Caco-2 (cell line): ENCODE measurements around the gene CROCC2. TPM values are rescaled to one million over a fixed set of nuclear protein-coding genes. Genes with fewer than 3 reads are reported as not detected.

ENCODE experiments used
- BruUV-seq: library from RNA; stranded (reverse); fragments of 400-500 nt; replicated peaks from 2 replicates; lab custom pipeline; 2021; lab: Mats Ljungman, UMichigan
- CTCF ChIA-PET: fragments of 300-600 bp; sonication (Branson Sonifier 250); formaldehyde crosslinking; loops from one replicate; lab custom pipeline; 2022; ENCODE audit warnings: antibody characterized with exemption; lab: Charles Lee
- POLR2A ChIA-PET: fragments of 300-600 bp; sonication (Branson Sonifier 250); formaldehyde crosslinking; loops from one replicate; lab custom pipeline; 2022; ENCODE audit warnings: antibody characterized with exemption; lab: Charles Lee
- DNase-seq, 2 experiments: peaks; one replicate each; pipeline versions ENCODE4 v3.0.0 to v3.0.0-alpha.2; 2020 to 2022
- H3K27me3 ChIP-seq: replicated peaks from 2 replicates; pipeline ENCODE4 v1.6.0; 2011; ENCODE audit warnings: low read length; ENCODE audit not compliant: control insufficient read depth, insufficient read depth
- H3K36me3 ChIP-seq: 2 replicates; pipeline ENCODE4 v1.5.1; 2011; ENCODE audit warnings: low read length; ENCODE audit not compliant: control insufficient read depth, insufficient read depth
- H3K4me1 ChIP-seq: fragments of 250-450 bp; sonication (Bioruptor Pico); 2 replicates; pipeline ENCODE4 v1.5.1; 2020; ENCODE audit warnings: mild to moderate bottlenecking
- H3K4me3 ChIP-seq: 2 replicates; pipeline ENCODE4 v1.5.1; 2011; ENCODE audit warnings: low read depth, mild to moderate bottlenecking, control low read depth, low read length
- H3K9me3 ChIP-seq: fragments of 250-450 bp; sonication (Bioruptor Pico); 2 replicates; pipeline ENCODE4 v1.5.1; 2020; ENCODE audit warnings: mild to moderate bottlenecking, moderate library complexity
- H3K27ac Mint-ChIP-seq: one replicate; pipeline ENCODE4 v1.8.0; 2022; ENCODE audit warnings: mixed read lengths; ENCODE audit not compliant: unreplicated experiment
- H3K27me3 Mint-ChIP-seq: one replicate; pipeline ENCODE4 v1.8.0; 2022; ENCODE audit warnings: mixed read lengths; ENCODE audit not compliant: insufficient read depth, unreplicated experiment
- H3K36me3 Mint-ChIP-seq: one replicate; pipeline ENCODE4 v1.8.0; 2022; ENCODE audit warnings: mild to moderate bottlenecking, mixed read lengths; ENCODE audit not compliant: insufficient read depth, unreplicated experiment
- H3K4me1 Mint-ChIP-seq: one replicate; pipeline ENCODE4 v1.8.0; 2022; ENCODE audit warnings: low read depth, mixed read lengths; ENCODE audit not compliant: unreplicated experiment
- H3K4me3 Mint-ChIP-seq: one replicate; pipeline ENCODE4 v1.8.0; 2022; ENCODE audit warnings: mild to moderate bottlenecking, moderate library complexity, mixed read lengths; ENCODE audit not compliant: unreplicated experiment
- H3K9me3 Mint-ChIP-seq: one replicate; pipeline ENCODE4 v1.8.0; 2022; ENCODE audit warnings: mixed read lengths; ENCODE audit not compliant: unreplicated experiment
- CTCF ChIP-seq, 2 experiments: fragments of 200-600 bp in 1 of 2; IDR thresholded peaks; 1 replicate in 1 of 2; 2 replicates in 1 of 2; pipeline versions ENCODE4 v1.5.1 to v1.8.0; 2011 to 2022; ENCODE audit warnings: antibody characterized with exemption in 1 of 2, control low read depth in 1 of 2, inconsistent platforms in 1 of 2, low read depth in 1 of 2, low read length in 1 of 2, mild to moderate bottlenecking in 1 of 2, moderate library complexity in 1 of 2; ENCODE audit not compliant: insufficient read depth in 1 of 2, severe bottlenecking in 1 of 2, unreplicated experiment in 1 of 2
- intact Hi-C: fragments of 100-400 bp; cut with micrococcal nuclease; formaldehyde crosslinking; loops from one replicate; pipeline ENCODE4 v1.10.0; 2022; ENCODE audit not compliant: unreplicated experiment
- total RNA-seq: library from RNA; stranded (reverse); gene quantifications from 2 replicates; pipeline ENCODE4 v1.2.3, GENCODE V29; 2022

CROCC2 gene
- total RNA-seq, 1 experiment from 2014 or later, result not detected

GRCh38 chr2:240895656-240896388, 10.3 kb upstream of the CROCC2 start, which contains the start of gene MAB21L4:
MAB21L4 (minus strand) TSS chr2:240896156; CDS start chr2:240895997, 159 bp downstream.
- ChIA-PET CTCF (interaction anchor here (1.5 to 3.3 kb wide), 2 partner anchors 18 to 22 kb away, joined by 4 to 17 read pairs; no protein-coding TSS in a partner anchor), POLR2A (interaction anchor here (0.6 to 1.8 kb wide), 3 partner anchors 22 to 39 kb away, joined by 3 to 10 read pairs (median 4); no protein-coding TSS in a partner anchor)
- Mint-ChIP-seq H3K4me1 (peaks cover 17% of the 10 kb centered on the region), H3K36me3 (peaks cover 5% of the 10 kb centered on the region), H3K4me3 (peak within 1 kb of the TSS; percentile 81), H3K27ac (peak within 1 kb of the TSS; percentile 25), H3K27me3 (no peaks in the 10 kb centered on the region), H3K9me3 (no peaks in the 10 kb centered on the region)
- TSS peak; percentile 46 for BruUV-seq
- TF ChIP-seq CTCF (IDR thresholded peaks at IDR 0.05; ENCODE audit: insufficient read depth in 1 of 2, low read depth in 1 of 2, low read length in 1 of 2, severe bottlenecking in 1 of 2, unreplicated experiment in 1 of 2), result no peak
- H3K9me3 ChIP-seq, result no peaks in the 10 kb centered on the region
- H3K4me1 ChIP-seq, result peaks cover 35% of the 10 kb centered on the region
- H3K4me3 ChIP-seq, result peak within 1 kb of the TSS; percentile 61
- H3K27me3 ChIP-seq, result no peaks in the 10 kb centered on the region
- peak; percentile 81 to 87 for DNase-seq
- intact Hi-C loops, result loop anchor here (2.0 to 10.0 kb wide), 2 partner anchors 45 to 89 kb away; no protein-coding TSS in a partner anchor
- H3K36me3 ChIP-seq, result no peaks in the 10 kb centered on the region

GRCh38 chr2:240896394-240896793, 9.7 kb upstream of the CROCC2 start:
- H3K4me1 Mint-ChIP-seq, result peaks cover 17% of the 10 kb centered on the region
- no TSS peak for BruUV-seq
- ChIA-PET POLR2A (interaction anchor here (0.6 to 1.8 kb wide), 5 partner anchors 22 to 76 kb away, joined by 3 to 10 read pairs (median 8); partner anchors contain the start of gene KIF1A), CTCF (interaction anchor here (0.6 to 3.3 kb wide), 3 partner anchors 18 to 87 kb away, joined by 4 to 17 read pairs (median 5); no protein-coding TSS in a partner anchor)
- no peaks in the 10 kb centered on the region for H3K36me3 ChIP-seq
- no peaks in the 10 kb centered on the region for H3K9me3 Mint-ChIP-seq
- DNase-seq, result no peak
- intact Hi-C loops, result loop anchor here (2.0 to 10.0 kb wide), 2 partner anchors 46 to 88 kb away; no protein-coding TSS in a partner anchor
- H3K27me3 Mint-ChIP-seq, result no peaks in the 10 kb centered on the region
- H3K4me3 Mint-ChIP-seq, result peak overlapping the region; percentile 81
- H3K36me3 Mint-ChIP-seq, result peaks cover 5% of the 10 kb centered on the region
- no peaks in the 10 kb centered on the region for H3K27me3 ChIP-seq
- peaks cover 35% of the 10 kb centered on the region for H3K4me1 ChIP-seq
- TF ChIP-seq CTCF (IDR thresholded peaks at IDR 0.05; ENCODE audit: insufficient read depth in 1 of 2, low read depth in 1 of 2, low read length in 1 of 2, severe bottlenecking in 1 of 2, unreplicated experiment in 1 of 2), result no peak
- peak overlapping the region; percentile 18 for H3K27ac Mint-ChIP-seq
- H3K9me3 ChIP-seq, result no peaks in the 10 kb centered on the region
- peak overlapping the region; percentile 61 for H3K4me3 ChIP-seq
